Activated naive CD4-positive, alpha-beta T cell treated with anti-CD3 and anti-CD28 coated beads, Interleukin-2, amount 10 ng/mL, durations not matched to agents 7 days and 5 days (primary cell): ENCODE measurements around the gene TMEM218.

Experiments
- CTCF ChIA-PET: fragments of 350-600 bp; sonication (Branson Sonifier 250); formaldehyde crosslinking; loops from one replicate; lab custom pipeline; 2021; ENCODE audit warnings: antibody characterized with exemption; lab: Charles Lee
- DNase-seq: peaks from one replicate; pipeline ENCODE4 v3.0.0-alpha.2; 2020
- H3K27ac Mint-ChIP-seq: one replicate; pipeline ENCODE4 v1.8.0; 2021; ENCODE audit warnings: mild to moderate bottlenecking, moderate library complexity, mixed read lengths
- H3K27me3 Mint-ChIP-seq: one replicate; pipeline ENCODE4 v1.8.0; 2021; ENCODE audit warnings: mild to moderate bottlenecking, mixed read lengths
- H3K36me3 Mint-ChIP-seq: one replicate; pipeline ENCODE4 v1.8.0; 2021; ENCODE audit warnings: mixed read lengths
- H3K4me1 Mint-ChIP-seq: one replicate; pipeline ENCODE4 v1.8.0; 2021; ENCODE audit warnings: mixed read lengths
- H3K4me3 Mint-ChIP-seq: one replicate; pipeline ENCODE4 v1.8.0; 2021; ENCODE audit warnings: mild to moderate bottlenecking, moderate library complexity, mixed read lengths
- H3K9me3 Mint-ChIP-seq: one replicate; pipeline ENCODE4 v1.8.0; 2021; ENCODE audit warnings: mixed read lengths

The TMEM218 gene

GRCh38 chr11:125141686-125142535 is 30.5 kb upstream of the TMEM218 start:
- H3K4me3 Mint-ChIP-seq, result no peak overlapping the region
- DNase-seq, result peak; percentile 65
- H3K9me3 Mint-ChIP-seq, result no peaks in the 10 kb centered on the region
- no peaks in the 10 kb centered on the region for H3K36me3 Mint-ChIP-seq
- H3K27me3 Mint-ChIP-seq, result peaks cover 43% of the 10 kb centered on the region
- CTCF ChIA-PET, result interaction anchor here (0.6 to 4.0 kb wide), 41 partner anchors 9 to 497 kb away, joined by 3 to 51 read pairs (median 3); partner anchors contain the start of genes SLC37A2 and TMEM218
- no peak overlapping the region for H3K27ac Mint-ChIP-seq
- peaks cover 2% of the 10 kb centered on the region for H3K4me1 Mint-ChIP-seq

- peaks cover 2% of the 10 kb centered on the region for H3K4me1 Mint-ChIP-seq
- no peak for DNase-seq
- no peaks in the 10 kb centered on the region for H3K9me3 Mint-ChIP-seq
- H3K27me3 Mint-ChIP-seq, result peaks cover 45% of the 10 kb centered on the region
- CTCF ChIA-PET, result interaction anchor here (0.8 to 4.0 kb wide), 24 partner anchors 9 to 496 kb away, joined by 3 to 51 read pairs (median 3); partner anchors contain the start of gene TMEM218
- H3K4me3 Mint-ChIP-seq, result no peak overlapping the region
- H3K36me3 Mint-ChIP-seq, result no peaks in the 10 kb centered on the region
- no peak overlapping the region for H3K27ac Mint-ChIP-seq
Measured at GRCh38 chr11:125141178-125141577, 29.8 kb upstream of the TMEM218 start.

- Mint-ChIP-seq H3K27ac (no peak overlapping the region), H3K4me1 (peaks cover 2% of the 10 kb centered on the region), H3K36me3 (no peaks in the 10 kb centered on the region), H3K4me3 (no peak overlapping the region), H3K9me3 (no peaks in the 10 kb centered on the region), H3K27me3 (peaks cover 47% of the 10 kb centered on the region)
- no peak for DNase-seq
- CTCF ChIA-PET, result interaction anchor here (1.0 to 4.0 kb wide), 7 partner anchors 11 to 303 kb away, joined by 3 to 51 read pairs (median 4); partner anchors contain the start of gene TMEM218
Measured at GRCh38 chr11:125140233-125140632, 28.8 kb upstream of the TMEM218 start.

- H3K36me3 Mint-ChIP-seq, result no peaks in the 10 kb centered on the region
- no peaks in the 10 kb centered on the region for H3K9me3 Mint-ChIP-seq
- peaks cover 47% of the 10 kb centered on the region for H3K27me3 Mint-ChIP-seq
- CTCF ChIA-PET, result interaction anchor here (0.9 to 4.0 kb wide), 5 partner anchors 15 to 49 kb away, joined by 3 to 51 read pairs (median 4); partner anchors contain the start of gene TMEM218
- H3K4me1 Mint-ChIP-seq, result peaks cover 2% of the 10 kb centered on the region
- no peak for DNase-seq
- no peak overlapping the region for H3K4me3 Mint-ChIP-seq
- no peak overlapping the region for H3K27ac Mint-ChIP-seq
Measured at GRCh38 chr11:125139778-125140177, 28.4 kb upstream of the TMEM218 start.

GRCh38 chr11:125138966-125139365 is 27.5 kb upstream of the TMEM218 start:
- no peak for DNase-seq
- H3K27me3 Mint-ChIP-seq, result peaks cover 51% of the 10 kb centered on the region
- CTCF ChIA-PET, result interaction anchor here (0.9 to 1.1 kb wide), 2 partner anchors 15 to 16 kb away, joined by 3 to 4 read pairs; no protein-coding TSS in a partner anchor
- no peaks in the 10 kb centered on the region for H3K9me3 Mint-ChIP-seq
- H3K4me3 Mint-ChIP-seq, result no peak overlapping the region
- H3K27ac Mint-ChIP-seq, result no peak overlapping the region
- no peaks in the 10 kb centered on the region for H3K36me3 Mint-ChIP-seq
- peaks cover 2% of the 10 kb centered on the region for H3K4me1 Mint-ChIP-seq

- Mint-ChIP-seq H3K4me1 (no peaks in the 10 kb centered on the region), H3K36me3 (no peaks in the 10 kb centered on the region), H3K27me3 (peaks cover 43% of the 10 kb centered on the region), H3K9me3 (no peaks in the 10 kb centered on the region), H3K4me3 (no peak overlapping the region), H3K27ac (no peak overlapping the region)
- no peak for DNase-seq
- CTCF ChIA-PET, result no interaction called here
Measured at GRCh38 chr11:125136001-125136400, 24.6 kb upstream of the TMEM218 start.

GRCh38 chr11:125132596-125132995 is 21.2 kb upstream of the TMEM218 start:
- H3K27ac Mint-ChIP-seq, result no peak overlapping the region
- no peak for DNase-seq
- H3K4me1 Mint-ChIP-seq, result no peaks in the 10 kb centered on the region
- no peaks in the 10 kb centered on the region for H3K36me3 Mint-ChIP-seq
- H3K27me3 Mint-ChIP-seq, result peaks cover 28% of the 10 kb centered on the region
- no peak overlapping the region for H3K4me3 Mint-ChIP-seq
- CTCF ChIA-PET, result no interaction called here
- no peaks in the 10 kb centered on the region for H3K9me3 Mint-ChIP-seq

- Mint-ChIP-seq H3K27me3 (peaks cover 32% of the 10 kb centered on the region), H3K4me1 (no peaks in the 10 kb centered on the region), H3K27ac (no peak overlapping the region), H3K4me3 (no peak overlapping the region), H3K36me3 (no peaks in the 10 kb centered on the region), H3K9me3 (no peaks in the 10 kb centered on the region)
- DNase-seq, result no peak
- CTCF ChIA-PET, result no interaction called here
Measured at GRCh38 chr11:125132071-125132470, 20.6 kb upstream of the TMEM218 start.

GRCh38 chr11:125129316-125129993 is 18.0 kb upstream of the TMEM218 start:
- no peaks in the 10 kb centered on the region for H3K36me3 Mint-ChIP-seq
- DNase-seq, result no peak
- H3K27me3 Mint-ChIP-seq, result peaks cover 47% of the 10 kb centered on the region
- H3K4me3 Mint-ChIP-seq, result no peak overlapping the region
- no peaks in the 10 kb centered on the region for H3K4me1 Mint-ChIP-seq
- H3K27ac Mint-ChIP-seq, result no peak overlapping the region
- no peaks in the 10 kb centered on the region for H3K9me3 Mint-ChIP-seq
- CTCF ChIA-PET, result interaction anchor here (1.4 to 2.5 kb wide), 2 partner anchors 11 to 13 kb away, joined by 5 to 7 read pairs; no protein-coding TSS in a partner anchor

- H3K4me1 Mint-ChIP-seq, result peaks cover 4% of the 10 kb centered on the region
- H3K27ac Mint-ChIP-seq, result no peak overlapping the region
- H3K27me3 Mint-ChIP-seq, result peaks cover 44% of the 10 kb centered on the region
- no peak for DNase-seq
- H3K9me3 Mint-ChIP-seq, result no peaks in the 10 kb centered on the region
- H3K4me3 Mint-ChIP-seq, result no peak overlapping the region
- H3K36me3 Mint-ChIP-seq, result no peaks in the 10 kb centered on the region
- CTCF ChIA-PET, result interaction anchor here (0.7 to 2.5 kb wide), 4 partner anchors 12 to 147 kb away, joined by 3 to 7 read pairs (median 4); no protein-coding TSS in a partner anchor
Measured at GRCh38 chr11:125128450-125128849, 17.0 kb upstream of the TMEM218 start.

GRCh38 chr11:125124618-125124992 is 13.2 kb upstream of the TMEM218 start:
- no peak overlapping the region for H3K27ac Mint-ChIP-seq
- H3K27me3 Mint-ChIP-seq, result peaks cover 49% of the 10 kb centered on the region
- DNase-seq, result no peak
- no peaks in the 10 kb centered on the region for H3K9me3 Mint-ChIP-seq
- H3K4me1 Mint-ChIP-seq, result peaks cover 4% of the 10 kb centered on the region
- H3K4me3 Mint-ChIP-seq, result no peak overlapping the region
- CTCF ChIA-PET, result interaction anchor here (0.8 to 3.0 kb wide), 10 partner anchors 10 to 208 kb away, joined by 3 to 20 read pairs (median 4); partner anchors contain the start of gene TMEM218
- H3K36me3 Mint-ChIP-seq, result no peaks in the 10 kb centered on the region

- CTCF ChIA-PET, result interaction anchor here (0.7 to 3.0 kb wide), 11 partner anchors 10 to 224 kb away, joined by 3 to 20 read pairs (median 4); partner anchors contain the start of gene TMEM218
- Mint-ChIP-seq H3K4me3 (no peak overlapping the region), H3K27me3 (peaks cover 49% of the 10 kb centered on the region), H3K36me3 (no peaks in the 10 kb centered on the region), H3K9me3 (no peaks in the 10 kb centered on the region), H3K4me1 (peaks cover 4% of the 10 kb centered on the region), H3K27ac (no peak overlapping the region)
- DNase-seq, result peak; percentile 56
Measured at GRCh38 chr11:125123947-125124617, 12.7 kb upstream of the TMEM218 start.

GRCh38 chr11:125123194-125123946 is 11.9 kb upstream of the TMEM218 start:
- CTCF ChIA-PET, result interaction anchor here (0.7 to 3.0 kb wide), 7 partner anchors 9 to 225 kb away, joined by 3 to 20 read pairs (median 6); partner anchors contain the start of gene TMEM218

More at GRCh38 chr11:125123194-125123946, 11.9 kb upstream of the TMEM218 start:
- no peak overlapping the region for H3K4me3 Mint-ChIP-seq
- no peak for DNase-seq
- H3K27ac Mint-ChIP-seq, result no peak overlapping the region
- H3K9me3 Mint-ChIP-seq, result no peaks in the 10 kb centered on the region
- H3K27me3 Mint-ChIP-seq, result peaks cover 49% of the 10 kb centered on the region
- H3K4me1 Mint-ChIP-seq, result peaks cover 4% of the 10 kb centered on the region
- H3K36me3 Mint-ChIP-seq, result no peaks in the 10 kb centered on the region
